Kidney epithelial cell (primary cell): ENCODE measurements around the gene PHTF1. TPM values are rescaled to one million over a fixed set of nuclear protein-coding genes. Genes with fewer than 3 reads are reported as not detected.

Experiments used
- DNase-seq: peaks from one replicate; pipeline ENCODE4 v3.0.0-alpha.2; 2010; ENCODE audit warnings: low read depth
- H3K27me3 ChIP-seq: 2 replicates; pipeline ENCODE4 v1.6.0; 2011; ENCODE audit warnings: low read length; ENCODE audit not compliant: control insufficient read depth, insufficient read depth
- H3K36me3 ChIP-seq: 2 replicates; pipeline ENCODE4 v1.5.1; 2011; ENCODE audit warnings: low read length; ENCODE audit not compliant: control insufficient read depth, insufficient read depth
- H3K4me3 ChIP-seq: 2 replicates; pipeline ENCODE4 v1.5.1; 2011; ENCODE audit warnings: low read depth, mild to moderate bottlenecking, control low read depth, low read length
- total RNA-seq: library from RNA; depleted of rRNA; stranded (reverse); fragments of >200 nt; gene quantifications from 2 replicates; pipeline ENCODE4 v1.2.3, GENCODE V29; 2015
- TF ChIP-seq, protein P1 (sequence below): IDR thresholded peaks from 2 replicates; pipeline ENCODE4 v1.5.1; 2011; ENCODE audit warnings: mild to moderate bottlenecking, moderate library complexity, low read length, control low read depth, inconsistent platforms; ENCODE audit not compliant: insufficient read depth, poor library complexity, severe bottlenecking

The PHTF1 gene
- total RNA-seq, 1 donor from 2014 or later, result 22.5 TPM

DNA sequence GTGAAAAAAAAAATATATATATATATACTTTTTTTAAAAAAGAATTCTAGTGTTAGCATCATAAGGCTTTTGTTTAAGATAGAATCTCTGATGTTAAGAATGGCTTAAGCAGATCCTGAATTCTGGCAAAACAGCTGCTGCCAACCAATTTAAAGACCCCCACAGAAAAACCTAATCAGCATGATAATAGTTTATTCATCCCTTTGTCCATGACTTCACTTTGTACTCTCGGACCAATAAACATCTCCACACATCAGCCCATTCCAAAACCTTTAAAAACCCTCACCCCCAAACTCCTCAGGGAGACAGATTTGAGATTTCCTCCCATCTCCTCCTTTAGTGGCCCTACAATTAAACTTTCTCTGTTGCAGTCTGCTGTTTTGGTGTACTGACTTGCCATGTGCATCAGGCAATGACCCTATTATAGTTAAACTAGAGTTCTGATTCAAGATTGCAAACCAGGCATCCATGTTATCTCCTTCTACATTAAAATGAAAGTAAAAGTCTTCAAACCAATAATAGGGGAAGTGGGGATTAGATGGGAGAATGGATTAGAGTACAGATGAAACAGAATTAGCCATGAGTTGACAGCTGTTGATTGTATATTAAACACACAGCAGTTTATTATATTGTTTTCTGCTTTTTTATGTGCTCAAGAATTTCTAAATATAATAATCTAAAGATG is 9.8 kb upstream of the PHTF1 start:
- TF ChIP-seq, protein P1, sequence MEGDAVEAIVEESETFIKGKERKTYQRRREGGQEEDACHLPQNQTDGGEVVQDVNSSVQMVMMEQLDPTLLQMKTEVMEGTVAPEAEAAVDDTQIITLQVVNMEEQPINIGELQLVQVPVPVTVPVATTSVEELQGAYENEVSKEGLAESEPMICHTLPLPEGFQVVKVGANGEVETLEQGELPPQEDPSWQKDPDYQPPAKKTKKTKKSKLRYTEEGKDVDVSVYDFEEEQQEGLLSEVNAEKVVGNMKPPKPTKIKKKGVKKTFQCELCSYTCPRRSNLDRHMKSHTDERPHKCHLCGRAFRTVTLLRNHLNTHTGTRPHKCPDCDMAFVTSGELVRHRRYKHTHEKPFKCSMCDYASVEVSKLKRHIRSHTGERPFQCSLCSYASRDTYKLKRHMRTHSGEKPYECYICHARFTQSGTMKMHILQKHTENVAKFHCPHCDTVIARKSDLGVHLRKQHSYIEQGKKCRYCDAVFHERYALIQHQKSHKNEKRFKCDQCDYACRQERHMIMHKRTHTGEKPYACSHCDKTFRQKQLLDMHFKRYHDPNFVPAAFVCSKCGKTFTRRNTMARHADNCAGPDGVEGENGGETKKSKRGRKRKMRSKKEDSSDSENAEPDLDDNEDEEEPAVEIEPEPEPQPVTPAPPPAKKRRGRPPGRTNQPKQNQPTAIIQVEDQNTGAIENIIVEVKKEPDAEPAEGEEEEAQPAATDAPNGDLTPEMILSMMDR, result no peak
- no peak for DNase-seq
- Histone ChIP-seq H3K4me3 (no peak overlapping the region), H3K36me3 (no peaks in the 10 kb centered on the region), H3K27me3 (no peaks in the 10 kb centered on the region)

DNA sequence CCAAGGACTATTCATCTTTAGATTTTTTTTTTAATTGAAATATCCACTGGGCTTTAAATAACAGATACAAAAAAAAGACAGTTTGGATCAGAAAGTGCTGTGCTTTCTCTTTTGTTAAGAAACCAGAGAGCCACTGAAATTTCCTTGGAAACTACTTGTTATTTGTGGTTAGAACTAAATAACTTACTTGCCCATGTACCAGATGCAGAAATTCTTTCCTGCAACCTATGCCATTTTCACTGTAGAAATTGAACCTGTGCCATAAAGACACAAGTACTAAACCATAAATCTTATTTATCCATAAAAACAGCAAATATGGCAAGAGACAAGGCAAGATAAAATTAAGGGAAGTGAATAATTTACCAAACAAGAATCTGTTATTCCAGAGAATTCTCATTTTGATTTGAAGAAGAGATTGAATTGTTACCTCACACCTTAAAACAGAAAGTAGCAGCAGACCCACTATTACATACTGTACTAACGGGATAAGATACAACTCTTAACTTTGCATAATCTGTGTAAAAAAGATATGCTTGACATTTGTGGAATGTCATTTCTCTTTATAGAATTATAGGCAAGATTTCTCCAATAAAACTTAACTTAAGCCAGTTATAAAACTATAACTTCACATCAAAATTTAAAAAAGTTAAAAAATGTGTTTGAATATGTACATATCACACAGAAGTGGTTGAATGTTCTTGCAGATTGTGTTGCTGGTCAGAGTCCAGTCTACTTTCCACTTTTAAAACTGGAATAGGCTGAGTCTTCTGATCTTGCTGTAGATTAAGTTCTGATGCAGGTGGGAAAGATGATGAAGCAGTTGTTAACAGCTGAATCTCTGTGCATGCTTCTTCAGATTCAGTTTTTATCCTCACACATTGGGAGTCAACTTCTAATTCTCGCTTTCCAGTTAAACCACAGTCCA is 6.3 kb upstream of the PHTF1 start:
- TF ChIP-seq, protein P1, result no peak
- no peaks in the 10 kb centered on the region for H3K27me3 ChIP-seq
- H3K4me3 ChIP-seq, result no peak overlapping the region
- no peaks in the 10 kb centered on the region for H3K36me3 ChIP-seq
- DNase-seq, result no peak

DNA sequence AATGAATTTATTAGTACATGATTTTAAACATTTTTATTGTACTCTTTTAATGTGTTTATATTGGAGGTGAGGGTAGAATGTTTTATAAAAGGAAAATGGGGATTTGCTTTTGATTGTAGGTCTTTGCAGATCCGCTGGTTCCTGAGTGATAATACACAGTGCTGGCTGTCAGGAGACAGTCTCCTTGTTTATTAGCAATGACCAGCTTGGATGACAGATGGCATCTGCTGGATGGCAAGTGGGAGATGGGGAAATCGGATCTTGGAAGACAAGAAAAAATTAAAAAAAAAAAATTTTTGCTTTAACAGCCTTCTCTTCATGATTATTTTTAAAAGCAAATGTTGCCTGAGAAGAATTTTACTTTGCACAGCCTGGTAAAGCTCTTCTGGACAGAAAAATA is 4.4 kb upstream of the PHTF1 start:
- H3K27me3 ChIP-seq, result no peaks in the 10 kb centered on the region
- no peak overlapping the region for H3K4me3 ChIP-seq
- H3K36me3 ChIP-seq, result no peaks in the 10 kb centered on the region
- no peak for DNase-seq
- TF ChIP-seq, protein P1, result no peak

DNA sequence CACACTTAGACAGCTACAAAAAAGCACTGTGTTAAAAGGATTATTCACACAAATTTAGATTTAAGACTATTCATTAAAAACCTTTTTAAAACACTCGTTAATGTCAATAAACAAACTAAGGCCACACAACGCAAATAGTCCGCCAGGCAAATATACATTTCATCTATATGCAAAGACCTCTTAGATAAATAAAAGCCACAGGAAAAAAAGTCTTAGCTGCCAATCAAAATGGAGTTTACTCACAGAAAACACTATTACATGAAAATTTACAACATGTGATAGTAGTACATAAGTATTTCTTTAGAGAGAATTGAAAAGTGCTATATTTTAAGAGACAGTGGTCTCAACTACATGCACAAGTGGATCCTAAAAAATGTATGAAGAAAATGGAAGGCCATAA is 2.7 kb upstream of the PHTF1 start:
- TF ChIP-seq, protein P1, result no peak
- no peak for DNase-seq
- no peak overlapping the region for H3K4me3 ChIP-seq
- H3K27me3 ChIP-seq, result no peaks in the 10 kb centered on the region
- H3K36me3 ChIP-seq, result no peaks in the 10 kb centered on the region

DNA sequence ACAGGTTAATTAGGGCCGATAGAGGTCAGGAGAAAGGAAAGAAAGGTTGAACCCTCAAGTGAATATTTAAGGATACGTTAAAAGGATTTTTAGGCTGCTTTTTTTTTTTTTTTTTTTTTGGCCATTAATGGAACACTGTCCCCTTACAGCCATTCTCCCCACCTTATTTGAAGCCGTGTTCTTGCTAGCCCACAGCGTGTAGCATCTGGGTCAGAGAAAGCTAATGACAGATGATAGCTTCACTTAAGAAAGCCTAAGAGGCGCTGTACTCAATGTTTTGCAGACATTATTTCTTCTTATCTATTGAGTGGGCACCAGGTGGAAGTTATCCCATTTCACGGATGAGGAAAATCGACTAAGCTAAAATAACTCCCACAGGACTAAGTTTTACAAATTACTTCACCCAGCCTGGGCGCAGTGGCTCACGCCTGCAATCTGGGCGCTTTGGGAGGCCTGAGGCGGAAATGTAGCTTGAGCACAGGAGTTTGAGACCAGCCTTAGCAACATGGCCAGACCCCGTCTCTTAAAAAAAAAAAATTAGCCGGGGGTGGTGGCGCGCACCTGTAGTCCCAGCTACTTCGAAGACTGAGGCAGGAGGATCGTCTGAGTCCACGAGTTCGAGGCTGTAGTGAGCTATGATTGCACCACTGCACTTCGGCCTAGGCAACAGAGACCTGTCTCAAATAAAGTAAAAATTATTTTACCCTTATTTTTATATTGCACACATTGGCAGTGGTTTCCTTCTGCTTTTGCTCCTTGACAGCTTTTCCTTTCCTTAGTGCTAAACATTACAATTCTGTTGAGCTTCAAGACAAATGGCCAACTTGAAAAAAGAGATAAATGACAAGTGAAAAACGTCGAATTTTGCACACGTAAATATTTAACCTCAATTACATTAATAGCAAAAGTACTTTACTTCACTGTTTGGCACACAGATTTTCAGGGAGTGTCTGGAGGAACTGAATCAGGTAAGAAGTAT is 1.1 kb upstream of the PHTF1 start:
- Histone ChIP-seq H3K4me3 (peak overlapping the region; percentile 75), H3K27me3 (no peaks in the 10 kb centered on the region), H3K36me3 (no peaks in the 10 kb centered on the region)
- TF ChIP-seq, protein P1, result no peak
- no peak for DNase-seq
